ENCODE data around the gene SPATA3.
"Not testable (repeated sequence)": the region's sequence is repeated elsewhere in the genome, so short reads cannot be mapped to it uniquely, and the experiment has no call there.

SPATA3 gene

GRCh38 chr2:230999477-230999876 lies 3.6 kb downstream of the SPATA3 start:
- no peak for DNase-seq

- no peak for DNase-seq
Observed at GRCh38 chr2:231000211-231000904, 4.4 kb downstream of the SPATA3 start.

GRCh38 chr2:231001036-231001435 lies 5.1 kb downstream of the SPATA3 start:
- no peak for DNase-seq

GRCh38 chr2:231001921-231002320 lies 6.0 kb downstream of the SPATA3 start:
- DNase-seq, result no peak

- DNase-seq, result no peak
Observed at GRCh38 chr2:231002641-231003040, 6.7 kb downstream of the SPATA3 start.

- no peak for DNase-seq
Observed at GRCh38 chr2:231003186-231003585, 7.3 kb downstream of the SPATA3 start.

- not testable (repeated sequence) for DNase-seq
Observed at GRCh38 chr2:231004930-231005329, 9.0 kb downstream of the SPATA3 start.

- no peak for DNase-seq
Observed at GRCh38 chr2:231007286-231008098, 11.6 kb downstream of the SPATA3 start.

GRCh38 chr2:231008131-231008530 lies 12.2 kb downstream of the SPATA3 start:
- DNase-seq, result no peak

- no peak for DNase-seq
Observed at GRCh38 chr2:231009236-231009919, 13.5 kb downstream of the SPATA3 start.

- DNase-seq, result no peak
Observed at GRCh38 chr2:231010201-231010730, 14.3 kb downstream of the SPATA3 start.

- no peak for DNase-seq
Observed at GRCh38 chr2:231011526-231011925, 15.6 kb downstream of the SPATA3 start.

GRCh38 chr2:231012463-231012862 lies 16.5 kb downstream of the SPATA3 start:
- DNase-seq, result no peak

GRCh38 chr2:231013820-231014219 lies 17.9 kb downstream of the SPATA3 start:
- no peak for DNase-seq

GRCh38 chr2:231015478-231015877 lies 19.6 kb downstream of the SPATA3 start:
- no peak for DNase-seq

GRCh38 chr2:231015926-231016325 lies 20.0 kb downstream of the SPATA3 start:
- no peak for DNase-seq

- no peak for DNase-seq
Observed at GRCh38 chr2:231016566-231017230, 20.8 kb downstream of the SPATA3 start.

- no peak for DNase-seq
Observed at GRCh38 chr2:231017231-231017598, 21.3 kb downstream of the SPATA3 start.

- DNase-seq, result no peak
Observed at GRCh38 chr2:231018184-231018583, 22.3 kb downstream of the SPATA3 start.

- DNase-seq, result not testable (repeated sequence)
Observed at GRCh38 chr2:231025059-231025458, 29.1 kb downstream of the SPATA3 start.

GRCh38 chr2:231028889-231029288 lies 33.0 kb downstream of the SPATA3 start:
- no peak for DNase-seq

GRCh38 chr2:231029563-231029962 lies 33.6 kb downstream of the SPATA3 start:
- no peak for DNase-seq

- DNase-seq, result no peak
Observed at GRCh38 chr2:231030725-231031124, 34.8 kb downstream of the SPATA3 start.
